Hindlimb muscle (tissue), 1 donor: ENCODE measurements around the gene ME3. TPM values are rescaled to one million over a fixed set of nuclear protein-coding genes. Genes with fewer than 3 reads are reported as not detected.
"Not testable (repeated sequence)": the region's sequence is repeated elsewhere in the genome, so short reads cannot be mapped to it uniquely, and the experiment has no call there.

ENCODE experiments used
- DNase-seq: peaks from one replicate; pipeline ENCODE4 v3.0.0-alpha.2; 2013
- polyA plus RNA-seq: library from polyadenylated mRNA; unstranded; fragments of 120-200 nt; gene quantifications from one replicate; pipeline ENCODE4 v1.2.1, GENCODE V29; 2013; ENCODE audit not compliant: insufficient read length

The ME3 gene
- polyA plus RNA-seq, 1 donor, result 10.9 TPM

GRCh38 chr11:86458294-86459001 lies 214.0 kb downstream of the ME3 start:
- no peak for DNase-seq

- peak; percentile 86 for DNase-seq
Observed at GRCh38 chr11:86456075-86456939, 216.1 kb downstream of the ME3 start.

GRCh38 chr11:86453290-86454030 lies 219.0 kb downstream of the ME3 start:
- DNase-seq, result no peak

GRCh38 chr11:86449993-86450629 lies 222.3 kb downstream of the ME3 start:
- DNase-seq, result no peak

- no peak for DNase-seq
Observed at GRCh38 chr11:86447763-86448480, 224.5 kb downstream of the ME3 start.

- DNase-seq, result no peak
Observed at GRCh38 chr11:86446924-86447285, 225.5 kb downstream of the ME3 start.

- no peak for DNase-seq
Observed at GRCh38 chr11:86446163-86446923, 226.1 kb downstream of the ME3 start.

- DNase-seq, result no peak
Observed at GRCh38 chr11:86444981-86445380, 227.4 kb downstream of the ME3 start.

GRCh38 chr11:86443415-86443814 lies 229.0 kb downstream of the ME3 start:
- DNase-seq, result no peak

- DNase-seq, result no peak
Observed at GRCh38 chr11:86442827-86443226, 229.6 kb downstream of the ME3 start.

- no peak for DNase-seq
Observed at GRCh38 chr11:86442420-86442819, 230.0 kb downstream of the ME3 start.

GRCh38 chr11:86440843-86441242 lies 231.6 kb downstream of the ME3 start:
- no peak for DNase-seq

GRCh38 chr11:86440305-86440716 lies 232.1 kb downstream of the ME3 start:
- DNase-seq, result peak; percentile 71

- no peak for DNase-seq
Observed at GRCh38 chr11:86438685-86439084, 233.7 kb downstream of the ME3 start.

- DNase-seq, result no peak
Observed at GRCh38 chr11:86435711-86436110, 236.7 kb downstream of the ME3 start.

- not testable (repeated sequence) for DNase-seq
Observed at GRCh38 chr11:86433361-86434095, 238.9 kb downstream of the ME3 start.

GRCh38 chr11:86431258-86431657 lies 241.2 kb downstream of the ME3 start:
- DNase-seq, result no peak

GRCh38 chr11:86427441-86427840 lies 245.0 kb downstream of the ME3 start:
- no peak for DNase-seq

- not testable (repeated sequence) for DNase-seq
Observed at GRCh38 chr11:86423488-86423887, 248.9 kb downstream of the ME3 start.

- DNase-seq, result no peak
Observed at GRCh38 chr11:86422371-86422770, 250.0 kb downstream of the ME3 start.
